Cardiac muscle cell (in vitro differentiated cells and primary cell): Measurements from ENCODE around the gene PRDX5. TPM values are rescaled to one million over a fixed set of nuclear protein-coding genes. Genes with fewer than 3 reads are reported as not detected.

Source experiments
- DNase-seq, 2 donors: peaks; one replicate each; pipeline versions ENCODE4 v3.0.0 to v3.0.0-alpha.2; 2010 to 2017; ENCODE audit warnings: low read depth in 1 of 2, low spot score in 1 of 2
- H3K27ac ChIP-seq: fragments of 200-600 bp; sonication (generic); 2 replicates; pipeline ENCODE4 v1.5.1; 2016
- H3K27me3 ChIP-seq: fragments of 200-600 bp; sonication (generic); 2 replicates; pipeline ENCODE4 v1.6.0; 2016; ENCODE audit warnings: control low read depth
- H3K36me3 ChIP-seq: fragments of 200-600 bp; sonication (generic); 2 replicates; pipeline ENCODE4 v1.5.1; 2016; ENCODE audit warnings: control low read depth
- H3K4me1 ChIP-seq: fragments of 200-600 bp; sonication (generic); 2 replicates; pipeline ENCODE4 v1.8.1; 2017; ENCODE audit warnings: low read depth, mild to moderate bottlenecking, mixed run types
- H3K4me3 ChIP-seq: fragments of 200-600 bp; sonication (generic); 2 replicates; pipeline ENCODE4 v1.5.1; 2016; ENCODE audit warnings: mild to moderate bottlenecking
- H3K9me3 ChIP-seq: fragments of 200-600 bp; sonication (generic); 2 replicates; pipeline ENCODE4 v1.5.1; 2017; ENCODE audit warnings: low read depth, mild to moderate bottlenecking, control low read depth
- polyA plus RNA-seq: library from polyadenylated mRNA; unstranded; fragments of >200 nt; fragmentation: Nextera tagmentation; extraction: Ambion mirVana; gene quantifications from 2 replicates; pipeline ENCODE4 v1.2.1, GENCODE V29; 2016
- total RNA-seq: library from RNA; depleted of rRNA; stranded (reverse); fragments of >200 nt; gene quantifications from 2 replicates; pipeline ENCODE4 v1.2.3, GENCODE V29; 2016
- TF ChIP-seq, protein P1 (sequence below): IDR thresholded peaks from 2 replicates; pipeline ENCODE4 v1.5.1; 2012; ENCODE audit warnings: low read depth, mild to moderate bottlenecking, low read length

Gene PRDX5
- total and polyA plus RNA-seq, 2 experiments from 2014 or later = 500 to 784 TPM

DNA sequence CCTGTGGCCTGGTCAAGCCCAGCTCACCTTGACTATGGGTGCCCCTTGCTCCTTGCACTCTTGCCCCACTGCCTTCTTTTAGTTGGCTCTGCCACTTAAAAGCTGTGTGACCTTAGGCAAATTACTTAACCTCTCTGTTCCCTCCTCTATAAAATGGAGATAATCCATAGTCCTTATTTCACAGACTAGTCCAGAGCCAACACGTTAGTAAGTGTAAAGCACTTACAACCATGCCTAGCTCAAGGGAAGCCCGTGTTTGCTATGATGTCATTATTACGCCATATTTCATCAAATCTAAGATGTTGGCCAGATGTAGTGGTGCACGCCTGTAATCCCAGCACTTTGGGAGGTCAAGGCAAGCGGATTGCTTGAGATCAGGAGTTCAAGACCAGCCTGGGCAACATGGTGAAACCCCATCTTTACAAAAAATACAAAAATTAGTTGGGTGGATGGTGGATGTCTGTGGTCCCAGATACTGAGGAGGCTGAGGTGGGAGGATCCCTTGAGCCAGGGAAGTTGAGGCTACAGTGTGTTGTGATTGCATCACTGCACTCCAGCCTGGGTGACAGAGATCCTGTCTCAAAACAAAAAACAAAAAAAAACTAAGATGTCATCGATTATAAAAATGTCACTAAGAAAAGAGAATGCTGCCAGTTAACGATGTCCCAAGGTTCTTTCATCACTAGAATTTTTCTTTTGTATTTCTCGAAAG, 19.8 kb downstream of the PRDX5 start:
- H3K9me3 ChIP-seq = no peaks in the 10 kb centered on the region
- H3K4me1 ChIP-seq = no peaks in the 10 kb centered on the region
- H3K36me3 ChIP-seq = no peaks in the 10 kb centered on the region
- no peak overlapping the region for H3K4me3 ChIP-seq
- no peak for DNase-seq
- TF ChIP-seq, protein P1, sequence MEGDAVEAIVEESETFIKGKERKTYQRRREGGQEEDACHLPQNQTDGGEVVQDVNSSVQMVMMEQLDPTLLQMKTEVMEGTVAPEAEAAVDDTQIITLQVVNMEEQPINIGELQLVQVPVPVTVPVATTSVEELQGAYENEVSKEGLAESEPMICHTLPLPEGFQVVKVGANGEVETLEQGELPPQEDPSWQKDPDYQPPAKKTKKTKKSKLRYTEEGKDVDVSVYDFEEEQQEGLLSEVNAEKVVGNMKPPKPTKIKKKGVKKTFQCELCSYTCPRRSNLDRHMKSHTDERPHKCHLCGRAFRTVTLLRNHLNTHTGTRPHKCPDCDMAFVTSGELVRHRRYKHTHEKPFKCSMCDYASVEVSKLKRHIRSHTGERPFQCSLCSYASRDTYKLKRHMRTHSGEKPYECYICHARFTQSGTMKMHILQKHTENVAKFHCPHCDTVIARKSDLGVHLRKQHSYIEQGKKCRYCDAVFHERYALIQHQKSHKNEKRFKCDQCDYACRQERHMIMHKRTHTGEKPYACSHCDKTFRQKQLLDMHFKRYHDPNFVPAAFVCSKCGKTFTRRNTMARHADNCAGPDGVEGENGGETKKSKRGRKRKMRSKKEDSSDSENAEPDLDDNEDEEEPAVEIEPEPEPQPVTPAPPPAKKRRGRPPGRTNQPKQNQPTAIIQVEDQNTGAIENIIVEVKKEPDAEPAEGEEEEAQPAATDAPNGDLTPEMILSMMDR = no peak
- peak overlapping the region; percentile 39 for H3K27ac ChIP-seq
- no peaks in the 10 kb centered on the region for H3K27me3 ChIP-seq

DNA sequence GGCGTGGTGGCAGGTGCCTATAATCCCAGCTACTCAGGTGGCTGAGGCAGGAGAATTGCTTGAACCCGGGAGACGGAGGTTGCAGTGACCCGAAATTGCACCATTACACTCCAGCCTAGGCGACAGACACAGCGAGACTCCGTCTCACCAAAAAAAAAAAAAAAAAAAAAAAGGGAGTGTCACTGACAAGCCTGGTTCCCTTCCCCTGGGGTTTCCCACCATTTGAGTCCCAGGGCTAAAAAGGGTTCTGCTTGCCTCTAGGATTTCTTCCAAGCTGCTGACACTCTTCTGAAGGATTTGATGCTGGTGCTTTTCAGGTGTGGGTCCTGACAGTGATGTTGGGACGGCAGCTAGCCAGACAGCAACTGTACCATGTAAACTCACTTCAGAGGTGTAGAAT, 20.8 kb downstream of the PRDX5 start:
- no peaks in the 10 kb centered on the region for H3K4me1 ChIP-seq
- TF ChIP-seq, protein P1 = no peak
- no peaks in the 10 kb centered on the region for H3K27me3 ChIP-seq
- no peaks in the 10 kb centered on the region for H3K9me3 ChIP-seq
- DNase-seq = no peak
- peak overlapping the region; percentile 39 for H3K27ac ChIP-seq
- no peaks in the 10 kb centered on the region for H3K36me3 ChIP-seq
- H3K4me3 ChIP-seq = no peak overlapping the region

DNA sequence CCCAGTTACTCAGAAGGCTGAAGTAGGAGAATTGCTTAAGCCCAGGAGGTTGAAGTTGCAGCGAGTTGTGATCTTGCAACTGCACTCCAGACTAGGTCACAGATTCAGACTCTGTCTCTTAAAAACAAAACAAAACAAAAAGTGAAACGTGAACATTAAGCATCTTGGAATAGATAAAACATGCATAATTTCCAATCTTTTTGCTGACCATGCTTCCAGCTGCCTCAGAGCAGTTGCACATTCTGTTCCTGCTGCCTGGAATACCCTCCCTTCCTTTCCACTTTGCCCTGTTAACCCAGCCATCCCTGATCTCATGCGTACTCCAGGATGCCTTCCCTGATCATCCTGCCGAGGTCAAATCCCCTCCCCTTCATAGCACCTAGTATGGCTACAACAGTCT, 21.4 kb downstream of the PRDX5 start:
- no peaks in the 10 kb centered on the region for H3K4me1 ChIP-seq
- no peak overlapping the region for H3K4me3 ChIP-seq
- TF ChIP-seq, protein P1 = no peak
- DNase-seq = no peak
- no peak overlapping the region for H3K27ac ChIP-seq
- H3K36me3 ChIP-seq = no peaks in the 10 kb centered on the region
- H3K9me3 ChIP-seq = no peaks in the 10 kb centered on the region
- H3K27me3 ChIP-seq = no peaks in the 10 kb centered on the region

DNA sequence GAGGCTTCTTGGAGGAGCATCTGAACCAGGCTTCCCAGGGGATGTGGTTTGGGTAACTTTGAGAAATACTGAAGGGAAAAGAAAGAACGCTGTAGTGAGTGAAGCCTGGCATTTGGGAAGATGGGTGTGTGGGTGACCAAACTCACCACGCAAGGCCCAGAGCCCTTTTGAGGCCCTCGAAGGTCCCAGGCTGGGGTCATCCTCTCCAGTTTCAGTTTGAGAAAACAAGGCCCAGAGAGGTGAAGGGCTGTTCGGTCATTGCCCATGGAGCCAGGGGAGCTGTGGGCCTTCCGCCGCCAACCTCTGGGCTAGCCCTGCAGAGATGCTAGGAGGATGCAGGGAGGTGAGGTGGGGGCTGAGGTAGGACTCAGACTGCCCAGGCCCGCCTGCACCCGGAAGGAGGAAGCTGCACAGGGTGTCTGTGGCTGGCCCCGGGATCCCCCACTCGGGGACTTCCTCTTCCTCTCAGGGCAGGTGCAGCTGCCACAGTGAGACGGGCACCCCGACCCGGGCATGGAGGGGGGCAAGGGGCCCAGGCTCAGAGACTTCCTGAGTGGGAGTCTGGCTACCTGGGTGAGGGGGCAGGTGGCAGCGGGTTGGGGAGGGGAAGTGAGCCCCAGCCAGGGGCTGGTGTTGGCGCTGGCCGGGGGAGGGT, 22.0 kb downstream of the PRDX5 start, which contains the start of gene CCDC88B:
CCDC88B (plus strand) TSS at position 451 of the 655 bp plus-strand sequence; CDS start at position 514, 63 bp downstream.
- no peaks in the 10 kb centered on the region for H3K9me3 ChIP-seq
- TF ChIP-seq, protein P1 = no peak
- H3K4me3 ChIP-seq = no peak within 1 kb of the TSS
- H3K4me1 ChIP-seq = no peaks in the 10 kb centered on the region
- DNase-seq = no peak
- H3K27ac ChIP-seq = no peak within 1 kb of the TSS
- H3K27me3 ChIP-seq = no peaks in the 10 kb centered on the region
- H3K36me3 ChIP-seq = no peaks in the 10 kb centered on the region

DNA sequence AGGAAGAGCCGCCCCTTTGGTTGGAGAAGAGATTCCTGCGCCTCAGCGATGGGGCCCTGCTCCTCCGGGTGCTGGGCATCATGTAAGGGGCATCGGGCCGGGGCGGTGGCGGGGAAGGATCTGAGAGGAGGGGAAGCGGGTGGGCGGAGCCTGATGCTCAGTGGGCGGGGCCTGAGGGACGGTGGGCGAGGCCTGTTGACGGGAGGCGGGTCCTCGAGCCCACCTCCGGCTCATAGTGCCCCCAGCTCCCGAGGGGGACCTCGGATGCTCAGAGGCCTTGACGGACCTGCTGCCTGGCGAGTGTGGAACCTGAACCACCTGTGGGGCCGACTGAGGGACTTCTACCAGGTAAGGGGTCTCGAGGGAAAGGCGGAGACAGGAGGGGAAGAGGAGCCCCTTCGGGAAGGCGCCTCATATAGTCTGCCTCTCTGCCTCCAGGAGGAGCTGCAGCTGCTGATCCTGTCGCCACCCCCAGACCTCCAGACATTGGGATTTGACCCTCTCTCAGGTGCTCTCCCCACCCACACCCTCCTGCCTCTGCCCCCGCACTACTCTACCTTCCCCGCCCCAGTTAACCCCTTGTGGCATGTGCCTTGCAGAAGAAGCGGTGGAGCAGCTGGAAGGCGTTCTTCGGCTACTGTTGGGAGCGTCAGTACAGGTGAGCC, 22.9 kb downstream of the PRDX5 start:
- H3K4me3 ChIP-seq = no peak overlapping the region
- no peak overlapping the region for H3K27ac ChIP-seq
- no peaks in the 10 kb centered on the region for H3K9me3 ChIP-seq
- TF ChIP-seq, protein P1 = no peak
- H3K36me3 ChIP-seq = no peaks in the 10 kb centered on the region
- no peaks in the 10 kb centered on the region for H3K4me1 ChIP-seq
- H3K27me3 ChIP-seq = no peaks in the 10 kb centered on the region
- peak in 1 of 2 donors; percentile 30 for DNase-seq
